ENCODE data around the gene ASPDH. TPM values are rescaled to one million over a fixed set of nuclear protein-coding genes. Genes with fewer than 3 reads are reported as not detected.

ASPDH gene
- total RNA-seq, 1 experiment from 2014 or later = not detected

DNA sequence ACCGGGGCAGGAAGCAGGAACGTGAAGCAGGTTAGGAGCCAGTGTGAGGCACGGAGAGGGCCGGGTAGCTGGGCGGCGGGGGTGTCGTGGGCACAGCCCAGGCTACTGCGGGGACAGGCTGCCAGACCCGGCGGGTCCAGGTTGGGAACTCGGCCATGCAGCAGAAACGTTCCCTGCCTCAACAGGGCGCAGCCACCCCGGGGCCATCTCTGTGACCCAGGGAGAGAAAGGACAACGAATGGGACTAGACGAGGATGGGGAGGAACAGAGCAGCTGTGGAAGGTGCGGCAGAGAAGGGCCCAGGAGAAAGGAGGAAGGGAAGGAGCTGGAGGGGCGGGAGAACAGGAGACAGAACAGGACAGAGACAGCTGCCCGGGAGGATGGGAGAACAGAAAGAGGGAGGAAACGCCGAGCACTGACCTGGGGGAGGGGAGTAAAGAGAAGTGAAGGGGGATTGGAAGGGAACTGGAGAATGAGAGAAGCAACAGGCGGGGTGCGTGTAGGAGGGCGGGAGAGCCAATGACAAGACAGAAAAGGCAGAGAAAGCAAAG, 24.2 kb downstream of the ASPDH start:
- H2AFZ ChIP-seq (ENCODE audit: low read depth, low read length, poor library complexity, severe bottlenecking) = no peak overlapping the region
- CTCF ChIA-PET = no interaction called here
- intact Hi-C loops (cut with micrococcal nuclease) = no loop called here

DNA sequence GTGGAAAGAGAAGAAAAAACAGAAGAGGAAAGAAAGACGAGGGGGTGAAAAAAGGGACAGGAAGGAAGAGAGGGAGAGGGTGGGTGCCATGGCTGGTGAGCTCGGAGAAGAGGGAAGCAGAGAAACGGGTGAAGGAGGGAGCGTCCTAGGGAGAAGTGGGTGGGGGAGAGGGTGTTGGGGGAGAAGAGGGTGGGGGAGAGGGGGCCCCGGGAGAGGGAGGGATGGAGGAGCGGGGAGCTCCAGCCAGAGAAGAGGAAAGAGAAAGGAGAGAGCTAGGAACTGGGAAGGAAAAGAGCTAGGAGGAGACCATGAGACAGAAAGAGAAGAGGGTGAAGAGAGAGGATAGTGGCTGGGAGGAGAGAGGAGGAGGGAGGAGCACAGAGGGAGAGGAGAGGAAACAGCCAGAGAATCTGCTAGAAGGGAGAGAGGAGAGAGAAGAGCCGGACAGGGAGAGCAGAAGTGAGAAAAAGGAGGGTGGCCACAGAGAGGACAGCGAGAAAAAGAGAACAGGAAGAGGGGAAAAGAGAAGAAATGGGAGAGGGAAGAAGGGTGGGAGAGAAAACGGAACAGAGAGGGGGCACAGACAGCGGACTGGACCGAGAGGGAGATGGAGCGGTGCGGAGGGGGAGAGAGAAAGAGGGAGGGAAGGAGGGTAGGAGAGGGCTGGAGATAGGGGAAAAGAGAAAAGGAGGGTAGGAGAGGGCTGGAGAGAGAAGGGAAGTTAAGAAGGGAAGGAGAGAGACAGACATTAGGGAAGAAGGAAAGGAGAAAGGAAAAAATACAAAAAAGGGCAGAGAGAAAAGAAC, 25.1 kb downstream of the ASPDH start:
- Histone ChIP-seq H3K27ac (ENCODE audit: low read depth, low read length) (no peak overlapping the region), H3K79me2 (ENCODE audit: insufficient read depth, low read length) (no peaks in the 10 kb centered on the region), H3K36me3 (ENCODE audit: control insufficient read depth in 1 of 2, insufficient read depth in 2 of 2, low read length in 2 of 2) (peaks cover 3 to 6% of the 10 kb centered on the region in 2 experiments; a peak in 1 of 4 replicates), H3K27me3 (ENCODE audit: insufficient read depth, low read length) (no peaks in the 10 kb centered on the region), H3K9ac (ENCODE audit: low read length) (no peak overlapping the region), H3K4me1 (ENCODE audit: control insufficient read depth in 1 of 2, insufficient read depth in 2 of 2, low read length in 2 of 2) (peaks cover 12 to 16% of the 10 kb centered on the region in 2 experiments), H3K4me3 (replicated peaks in 1 of 2; ENCODE audit: low read depth in 1 of 2, low read length in 2 of 2) (no peak overlapping the region), H3K9me3 (ENCODE audit: control insufficient read depth in 1 of 2, insufficient read depth in 1 of 2, low read depth in 1 of 2, low read length in 2 of 2) (peaks cover 3 to 12% of the 10 kb centered on the region in 2 experiments; a peak in 1 of 4 replicates), H3K4me2 (ENCODE audit: low read length) (no peak overlapping the region), H2AFZ (ENCODE audit: low read depth, low read length, poor library complexity, severe bottlenecking) (no peak overlapping the region), H3K9me2 (ENCODE audit: insufficient read depth) (no peaks in the 10 kb centered on the region), H4K20me1 (ENCODE audit: insufficient read depth) (no peaks in the 10 kb centered on the region)
- DNase-seq (ENCODE audit: low read depth, low spot score) (no peak), ATAC-seq (no peak)
- CTCF ChIA-PET = no interaction called here
- POLR2A ChIA-PET = no interaction called here
- no TSS peak for BruUV-seq (replicated peaks)
- RAD21 ChIA-PET (ENCODE audit: low non-redundant PET in 1 of 2, low total read pairs in 2 of 2, uncharacterized antibody in 2 of 2, unreplicated experiment in 2 of 2) = interaction anchor here in 1 of 2 experiments (0.6 kb wide), 1 partner anchor 69 kb away, joined by 3 read pairs; no protein-coding TSS in a partner anchor
- TF ChIP-seq CEBPB (IDR thresholded peaks at IDR 0.05; ENCODE audit: low read depth) (no peak), CBX3 (IDR thresholded peaks at IDR 0.05; ENCODE audit: low read depth) (no peak), ZFX (IDR thresholded peaks at IDR 0.05) (no peak), TCF7L2 (IDR thresholded peaks at IDR 0.05; ENCODE audit: borderline replicate concordance, extremely low read depth, insufficient read depth, insufficient read length) (no peak), CTCF (IDR thresholded peaks at IDR 0.05 in 2 of 3, conservative IDR thresholded peaks at IDR 0.05 in 1 of 3; ENCODE audit: borderline replicate concordance in 1 of 3, insufficient read depth in 1 of 3, low read depth in 2 of 3, low read length in 2 of 3) (no peak), POLR2A (IDR thresholded peaks at IDR 0.05; ENCODE audit: borderline replicate concordance, extremely low read depth, insufficient read depth, insufficient read length) (no peak)
- intact Hi-C loops (cut with micrococcal nuclease) = no loop called here

More for the DNA sequence above, 24.2 kb downstream of the ASPDH start:
- H3K9ac ChIP-seq (ENCODE audit: low read length) = no peak overlapping the region
- H3K36me3 ChIP-seq (ENCODE audit: control insufficient read depth in 1 of 2, insufficient read depth in 2 of 2, low read length in 2 of 2) = peaks cover 0 to 6% of the 10 kb centered on the region in 2 experiments; a peak in 1 of 4 replicates
- H3K27ac ChIP-seq (ENCODE audit: low read depth, low read length) = no peak overlapping the region
- TF ChIP-seq SRF (IDR thresholded peaks at IDR 0.05; ENCODE audit: low read depth) (no peak), EZH2phosphoT487 (IDR thresholded peaks at IDR 0.05; ENCODE audit: borderline replicate concordance) (no peak)
- no peak overlapping the region for H3K4me2 ChIP-seq (ENCODE audit: low read length)
- H3K4me1 ChIP-seq (ENCODE audit: control insufficient read depth in 1 of 2, insufficient read depth in 2 of 2, low read length in 2 of 2) = peaks cover 12 to 16% of the 10 kb centered on the region in 2 experiments
- DNase-seq (ENCODE audit: low read depth, low spot score) (no peak), ATAC-seq (no peak)
- ChIA-PET RAD21 (ENCODE audit: low non-redundant PET in 1 of 2, low total read pairs in 2 of 2, uncharacterized antibody in 2 of 2, unreplicated experiment in 2 of 2) (no interaction called here), POLR2A (no interaction called here)
- H3K9me2 ChIP-seq (ENCODE audit: insufficient read depth) = no peaks in the 10 kb centered on the region
- H4K20me1 ChIP-seq (ENCODE audit: insufficient read depth) = no peaks in the 10 kb centered on the region
- peaks cover 3 to 12% of the 10 kb centered on the region in 2 experiments; a peak in 1 of 4 replicates for H3K9me3 ChIP-seq (ENCODE audit: control insufficient read depth in 1 of 2, insufficient read depth in 1 of 2, low read depth in 1 of 2, low read length in 2 of 2)
- no peak overlapping the region for H3K4me3 ChIP-seq (replicated peaks in 1 of 2; ENCODE audit: low read depth in 1 of 2, low read length in 2 of 2)
- H3K79me2 ChIP-seq (ENCODE audit: insufficient read depth, low read length) = no peaks in the 10 kb centered on the region
- H3K27me3 ChIP-seq (ENCODE audit: insufficient read depth, low read length) = no peaks in the 10 kb centered on the region
- no TSS peak for BruUV-seq (replicated peaks)
